H1 (cell line): Measurements from ENCODE around the gene BAAT. TPM values are rescaled to one million over a fixed set of nuclear protein-coding genes. Genes with fewer than 3 reads are reported as not detected.

Source experiments
- CTCF ChIA-PET: fragments of 300-600 bp; sonication (Branson Sonifier 250); formaldehyde crosslinking; loops from one replicate; lab custom pipeline; 2021; ENCODE audit not compliant: partially characterized antibody; lab: Charles Lee
- POLR2A ChIA-PET: fragments of 300-600 bp; sonication (Branson Sonifier 250); formaldehyde crosslinking; loops from one replicate; lab custom pipeline; 2021; ENCODE audit warnings: inconsistent platforms; ENCODE audit not compliant: partially characterized antibody; lab: Charles Lee
- DNase-seq, 2 experiments: peaks; one replicate each; pipeline versions ENCODE4 v3.0.0 to v3.0.0-alpha.2; 2010 to 2022; ENCODE audit warnings: low spot score in 2 of 2, low read depth in 1 of 2, mixed read lengths in 1 of 2
- FAIRE-seq: peaks from 2 replicates; lab custom pipeline; 2011; peaks lifted over from hg19 to GRCh38; lab: Jason Lieb, UNC
- H2AFZ ChIP-seq: 2 replicates; pipeline ENCODE4 v1.8.1; 2012; ENCODE audit warnings: low read length, inconsistent platforms
- H2AK5ac ChIP-seq: 2 replicates; pipeline ENCODE4 v1.6.1; 2013; ENCODE audit warnings: low read depth, low read length
- H2BK120ac ChIP-seq: replicated peaks from 2 replicates; pipeline ENCODE3; 2013; ENCODE audit warnings: low read depth, low read length, inconsistent platforms
- H2BK12ac ChIP-seq: 2 replicates; pipeline ENCODE4 v1.6.1; 2013; ENCODE audit warnings: low read depth, low read length
- H2BK15ac ChIP-seq: 2 replicates; pipeline ENCODE4 v1.6.1; 2013; ENCODE audit warnings: low read length
- H2BK20ac ChIP-seq: 2 replicates; pipeline ENCODE4 v1.6.1; 2013; ENCODE audit warnings: low read length
- H2BK5ac ChIP-seq: 2 replicates; pipeline ENCODE4 v1.6.1; 2013; ENCODE audit warnings: low read depth, low read length
- H3K14ac ChIP-seq: 2 replicates; pipeline ENCODE4 v1.6.1; 2013; ENCODE audit warnings: inconsistent platforms; ENCODE audit not compliant: insufficient read length
- H3K18ac ChIP-seq: 2 replicates; pipeline ENCODE4 v1.6.1; 2013; ENCODE audit warnings: low read length; ENCODE audit errors: extremely low read depth
- H3K23ac ChIP-seq: 2 replicates; pipeline ENCODE4 v1.6.1; 2013; ENCODE audit warnings: inconsistent platforms; ENCODE audit not compliant: insufficient read length
- H3K23me2 ChIP-seq: 2 replicates; pipeline ENCODE4 v1.6.1; 2013; ENCODE audit warnings: low read depth, low read length
- H3K27ac ChIP-seq: 2 replicates; pipeline ENCODE4 v1.6.1; 2011; ENCODE audit warnings: low read depth, low read length, inconsistent platforms
- H3K27me3 ChIP-seq, 4 experiments: replicated peaks in 1 of 4; 1 replicate in 1 of 4; 2 replicates in 3 of 4; pipeline versions ENCODE4 v1.6.1 to v1.8.1; 2011 to 2013; ENCODE audit warnings: low read length in 3 of 4, mild to moderate bottlenecking in 3 of 4, inconsistent platforms in 2 of 4, mixed read lengths in 2 of 4, moderate library complexity in 1 of 4; ENCODE audit not compliant: control insufficient read depth in 3 of 4, insufficient read depth in 3 of 4; ENCODE audit errors: extremely low read depth in 1 of 4
- H3K36me3 ChIP-seq, 4 experiments: 2 replicates each; pipeline versions ENCODE4 v1.6.1 to v1.8.1; 2011 to 2013; ENCODE audit warnings: mild to moderate bottlenecking in 4 of 4, low read length in 3 of 4, moderate library complexity in 2 of 4, control low read depth in 1 of 4, inconsistent platforms in 1 of 4; ENCODE audit not compliant: insufficient read depth in 4 of 4, control insufficient read depth in 2 of 4
- H3K4ac ChIP-seq: replicated peaks from 2 replicates; pipeline ENCODE3; 2013; ENCODE audit warnings: low read length, low read depth, mixed read lengths, inconsistent platforms; ENCODE audit not compliant: insufficient read length
- H3K4me1 ChIP-seq, 4 experiments: replicated peaks in 1 of 4; 1 replicate in 1 of 4; 2 replicates in 3 of 4; pipeline versions ENCODE4 v1.6.1 to v1.8.1; 2011 to 2013; ENCODE audit warnings: low read length in 3 of 4, inconsistent platforms in 2 of 4, mixed read lengths in 1 of 4; ENCODE audit not compliant: insufficient read depth in 4 of 4, control insufficient read depth in 3 of 4
- H3K4me2 ChIP-seq, 2 experiments: 2 replicates each; pipeline versions ENCODE4 v1.6.1 to v1.8.1; 2011 to 2013; ENCODE audit warnings: low read depth in 2 of 2, low read length in 2 of 2, control low read depth in 1 of 2, inconsistent platforms in 1 of 2, mild to moderate bottlenecking in 1 of 2; ENCODE audit not compliant: insufficient read depth in 1 of 2
- H3K4me3 ChIP-seq, 4 experiments: fragments of 200-600, 300-600 bp in 1 of 4; sonication (generic), shearing (Covaris generic), sonication (Bioruptor Twin) in 1 of 4; 2 replicates each; pipeline versions ENCODE4 v1.5.1 to v1.8.1; 2011 to 2016; ENCODE audit warnings: low read length in 4 of 4, low read depth in 3 of 4, control low read depth in 2 of 4, inconsistent platforms in 2 of 4, mild to moderate bottlenecking in 2 of 4, mixed read lengths in 1 of 4, moderate library complexity in 1 of 4; ENCODE audit not compliant: insufficient read depth in 2 of 4; ENCODE audit errors: extremely low read depth in 1 of 4
- H3K56ac ChIP-seq: replicated peaks from 2 replicates; pipeline ENCODE3; 2013; ENCODE audit warnings: low read depth, mild to moderate bottlenecking, mixed read lengths, low read length, inconsistent platforms; ENCODE audit not compliant: insufficient read length
- H3K79me1 ChIP-seq: 2 replicates; pipeline ENCODE4 v1.6.1; 2013; ENCODE audit warnings: low read depth, low read length, control low read depth
- H3K79me2 ChIP-seq, 2 experiments: 2 replicates each; pipeline versions ENCODE4 v1.6.1 to v1.8.1; 2012 to 2013; ENCODE audit warnings: low read length in 2 of 2, mild to moderate bottlenecking in 2 of 2, inconsistent platforms in 1 of 2; ENCODE audit not compliant: insufficient read depth in 2 of 2, control insufficient read depth in 1 of 2
- H3K9ac ChIP-seq, 4 experiments: replicated peaks in 1 of 4; 1 replicate in 1 of 4; 2 replicates in 3 of 4; pipeline versions ENCODE4 v1.6.1 to v1.8.1; 2011 to 2013; ENCODE audit warnings: low read depth in 3 of 4, low read length in 3 of 4, control low read depth in 2 of 4, mild to moderate bottlenecking in 2 of 4, moderate library complexity in 2 of 4, inconsistent platforms in 1 of 4; ENCODE audit errors: extremely low read depth in 1 of 4
- H3K9me3 ChIP-seq, 2 experiments: 2 replicates each; pipeline versions ENCODE4 v1.6.1 to v1.8.1; 2012 to 2013; ENCODE audit warnings: mild to moderate bottlenecking in 2 of 2, moderate library complexity in 2 of 2, control low read depth in 1 of 2, inconsistent platforms in 1 of 2, low read depth in 1 of 2, low read length in 1 of 2, mixed read lengths in 1 of 2; ENCODE audit not compliant: insufficient read depth in 2 of 2
- H4K20me1 ChIP-seq, 2 experiments: replicated peaks in 1 of 2; 2 replicates each; pipeline versions ENCODE3 to v1.8.1; 2011 to 2013; ENCODE audit warnings: inconsistent platforms in 2 of 2, low read length in 2 of 2, mild to moderate bottlenecking in 1 of 2; ENCODE audit not compliant: insufficient read depth in 2 of 2, control insufficient read depth in 1 of 2
- H4K5ac ChIP-seq: 2 replicates; pipeline ENCODE4 v1.6.1; 2013; ENCODE audit warnings: low read length, low read depth, mixed read lengths, inconsistent platforms; ENCODE audit not compliant: insufficient read length
- H4K8ac ChIP-seq: 2 replicates; pipeline ENCODE4 v1.8.0; 2013; ENCODE audit warnings: mild to moderate bottlenecking, moderate library complexity, low read length, inconsistent platforms; ENCODE audit not compliant: insufficient read depth; ENCODE audit errors: extremely low read depth
- H4K91ac ChIP-seq: replicated peaks from 2 replicates; pipeline ENCODE3; 2013; ENCODE audit warnings: low read length, mixed read lengths, inconsistent platforms; ENCODE audit not compliant: insufficient read length
- ASH2L ChIP-seq: fragments of 200-600, 300-600 bp; sonication (generic); IDR thresholded peaks from one replicate; pipeline ENCODE4 v1.7.1; 2017; ENCODE audit warnings: low read length
- CHD1 ChIP-seq: IDR thresholded peaks from 2 replicates; pipeline ENCODE4 v1.6.1; 2012; ENCODE audit warnings: low read depth, low read length, improper control_type of control experiment
- GTF2F1 ChIP-seq: IDR thresholded peaks from 2 replicates; pipeline ENCODE4 v1.6.1; 2012; ENCODE audit warnings: low read depth, low read length, improper control_type of control experiment, borderline replicate concordance
- RNF2 ChIP-seq: fragments of 200-900, 300-1000 bp; sonication (generic); IDR thresholded peaks from 2 replicates; pipeline ENCODE4 v1.7.1; 2016; ENCODE audit warnings: borderline replicate concordance, low read depth, mild to moderate bottlenecking, antibody characterized with exemption, low read length; ENCODE audit not compliant: poor library complexity, severe bottlenecking; ENCODE audit errors: missing control alignments
- USF2 ChIP-seq: IDR thresholded peaks from 2 replicates; pipeline ENCODE4 v1.6.1; 2011; ENCODE audit warnings: low read length, improper control_type of control experiment
- ZNF274 ChIP-seq: IDR thresholded peaks from 2 replicates; pipeline ENCODE4 v1.7.0; 2012; ENCODE audit warnings: low read length, borderline replicate concordance; ENCODE audit errors: extremely low read depth
- WGBS, 2 experiments: shearing (Covaris generic) in 1 of 2; methylation state at CpG; one replicate each; pipeline versions ENCODE4 v1.1.6 to v1.1.7; 2013 to 2015; ENCODE audit warnings: low lambda C conversion rate in 2 of 2, mixed read lengths in 2 of 2, inconsistent platforms in 1 of 2, low coverage in 1 of 2, missing lambda C conversion rate in 1 of 2; ENCODE audit not compliant: insufficient replicate concordance in 2 of 2, insufficient coverage in 1 of 2, insufficient read length in 1 of 2; ENCODE audit errors: extremely low coverage in 1 of 2, missing lambda C conversion rate in 1 of 2; 5-methylcytosine and 5-hydroxymethylcytosine counted together
- polyA plus RNA-seq, 7 experiments: library from polyadenylated mRNA; depleted of rRNA in 3 of 7; stranded (reverse) in 5 of 7; unstranded in 2 of 7; fragments of >200 nt in 5 of 7; fragments of 200-250 nt in 2 of 7; gene quantifications; 1 replicate in 5 of 7; 2 replicates in 1 of 7; 4 replicates in 1 of 7; pipeline versions ENCODE4 v1.2.1 to v1.2.3, GENCODE V29; 2011 to 2013; ENCODE audit warnings: missing spikeins in 2 of 7, mixed read lengths in 2 of 7
- total RNA-seq: library from RNA; stranded (reverse); fragmentation: NEBNext Ultra II Directional; extraction: Animal tissue kit (Norgen Biotek cat#: 25700); gene quantifications from 2 replicates; pipeline ENCODE4 v1.2.1, GENCODE V29; 2021

The BAAT gene
- total and polyA plus RNA-seq, 2 of the 8 experiments (the other 6 are each of a cell fraction or from before 2014, with no cell fraction given): 0.09 to 0.17 TPM

- DNase-seq (no peak), FAIRE-seq (no peak)
- Histone ChIP-seq H2BK12ac (no peak overlapping the region), H3K4me1 (no peaks in the 10 kb centered on the region), H3K27me3 (no peaks in the 10 kb centered on the region), H2BK120ac (no peak overlapping the region), H2BK5ac (no peak overlapping the region), H3K56ac (no peak overlapping the region), H3K4me3 (no peak overlapping the region), H4K8ac (no peak overlapping the region), H3K79me2 (no peaks in the 10 kb centered on the region), H4K20me1 (no peaks in the 10 kb centered on the region), H3K36me3 (no peaks in the 10 kb centered on the region), H3K14ac (no peak overlapping the region), H3K9ac (no peak overlapping the region), H2AFZ (no peak overlapping the region), H3K23me2 (no peaks in the 10 kb centered on the region), H4K5ac (no peak overlapping the region), H3K4ac (no peak overlapping the region), H3K9me3 (no peaks in the 10 kb centered on the region), H3K23ac (no peak overlapping the region), H2BK15ac (no peak overlapping the region), H3K79me1 (no peaks in the 10 kb centered on the region), H3K18ac (no peak overlapping the region), H4K91ac (no peak overlapping the region), H3K4me2 (no peak overlapping the region), H2AK5ac (no peak overlapping the region), H3K27ac (no peak overlapping the region), H2BK20ac (no peak overlapping the region)
- POLR2A ChIA-PET: no interaction called here
- WGBS, 2 experiments: 93% methylated on average over 6 of the region's 6 CpGs; no CpG with 5 or more reads in 1 of the 2 experiments
- TF ChIP-seq ASH2L: no peak
- no peak for TF ChIP-seq GTF2F1
- TF ChIP-seq RNF2: no peak
- no peak for TF ChIP-seq ZNF274
- TF ChIP-seq USF2: no peak
- TF ChIP-seq CHD1: no peak
- CTCF ChIA-PET: interaction anchor here (0.5 to 1.6 kb wide), 6 partner anchors 26 to 1892 kb away, joined by 3 to 4 read pairs (median 3); no protein-coding TSS in a partner anchor
Observed at GRCh38 chr9:101352892-101353463, 31.8 kb downstream of the BAAT start.
